OCI-LY3 (cell line): ENCODE data around the gene NRP2.

ENCODE experiments used
- H2AFZ ChIP-seq: fragments of 200-600, 300-600 bp; shearing (Covaris generic); 2 replicates; pipeline ENCODE4 v1.6.0; 2014; ENCODE audit warnings: antibody characterized with exemption, low read depth, low read length
- H3K27ac ChIP-seq: fragments of 200-600, 300-600 bp; sonication (generic); 2 replicates; pipeline ENCODE4 v1.5.1; 2014; ENCODE audit warnings: mild to moderate bottlenecking, low read length, moderate library complexity, mixed read lengths
- H3K27me3 ChIP-seq: fragments of 200-600, 300-600 bp; sonication (generic); 2 replicates; pipeline ENCODE4 v1.6.1; 2014; ENCODE audit warnings: low read depth, low read length, mixed read lengths
- H3K36me3 ChIP-seq: fragments of 200-600, 300-600 bp; sonication (generic); replicated peaks from 2 replicates; pipeline ENCODE3; 2014; ENCODE audit warnings: low read depth, low read length, mixed read lengths
- H3K4me1 ChIP-seq: fragments of 300-600, 200-600 bp; sonication (generic); 2 replicates; pipeline ENCODE4 v1.6.1; 2014; ENCODE audit warnings: low read length, mixed read lengths
- H3K4me2 ChIP-seq: fragments of 200-600, 300-600 bp; sonication (generic); 2 replicates; pipeline ENCODE4 v1.6.1; 2014; ENCODE audit warnings: low read length, mixed read lengths
- H3K4me3 ChIP-seq: fragments of 300-600, 200-600 bp; sonication (generic); 2 replicates; pipeline ENCODE4 v1.5.1; 2014; ENCODE audit warnings: antibody characterized with exemption, mild to moderate bottlenecking, low read length, moderate library complexity
- H3K79me2 ChIP-seq: fragments of 300-600, 200-600 bp; shearing (Covaris generic); 2 replicates; pipeline ENCODE4 v1.6.1; 2014; ENCODE audit warnings: mild to moderate bottlenecking, low read length, mixed read lengths
- H3K9ac ChIP-seq: fragments of 300-600, 200-600 bp; shearing (Covaris generic); 2 replicates; pipeline ENCODE4 v1.6.0; 2014; ENCODE audit warnings: mild to moderate bottlenecking, low read length, moderate library complexity
- H3K9me3 ChIP-seq: fragments of 200-600, 300-600 bp; shearing (Covaris generic); 2 replicates; pipeline ENCODE4 v1.6.1; 2014; ENCODE audit warnings: low read length, mixed read lengths; ENCODE audit not compliant: insufficient read depth
- H4K20me1 ChIP-seq: fragments of 200-600, 300-600 bp; sonication (generic); 2 replicates; pipeline ENCODE4 v1.6.1; 2016; ENCODE audit warnings: low read length, mixed read lengths; ENCODE audit not compliant: insufficient read depth
- CTCF ChIP-seq: fragments of 200-600, 300-600 bp; sonication (generic); IDR thresholded peaks from 2 replicates; pipeline ENCODE4 v1.5.1; 2014; ENCODE audit warnings: antibody characterized with exemption, low read length, low read depth
- EZH2phosphoT487 ChIP-seq: fragments of 200-600 bp; shearing (Covaris generic); IDR thresholded peaks from 2 replicates; pipeline ENCODE4 v1.6.1; 2018; ENCODE audit warnings: antibody characterized with exemption, mixed run types, low read depth

Gene NRP2

GRCh38 chr2:205767617-205768016 is 85.3 kb downstream of the NRP2 start:
- H3K36me3 ChIP-seq, result no peaks in the 10 kb centered on the region
- no peaks in the 10 kb centered on the region for H4K20me1 ChIP-seq
- TF ChIP-seq EZH2phosphoT487 (no peak), CTCF (no peak)
- no peak overlapping the region for H2AFZ ChIP-seq
- peaks cover 55% of the 10 kb centered on the region for H3K27me3 ChIP-seq
- no peak overlapping the region for H3K27ac ChIP-seq
- no peak overlapping the region for H3K4me2 ChIP-seq
- no peaks in the 10 kb centered on the region for H3K4me1 ChIP-seq
- no peaks in the 10 kb centered on the region for H3K9me3 ChIP-seq
- H3K4me3 ChIP-seq, result no peak overlapping the region
- no peak overlapping the region for H3K9ac ChIP-seq
- no peaks in the 10 kb centered on the region for H3K79me2 ChIP-seq

- no peaks in the 10 kb centered on the region for H3K4me1 ChIP-seq
- H3K79me2 ChIP-seq, result no peaks in the 10 kb centered on the region
- no peaks in the 10 kb centered on the region for H4K20me1 ChIP-seq
- H3K4me3 ChIP-seq, result no peak overlapping the region
- H2AFZ ChIP-seq, result no peak overlapping the region
- TF ChIP-seq EZH2phosphoT487 (no peak), CTCF (no peak)
- no peak overlapping the region for H3K4me2 ChIP-seq
- no peak overlapping the region for H3K9ac ChIP-seq
- no peaks in the 10 kb centered on the region for H3K9me3 ChIP-seq
- no peaks in the 10 kb centered on the region for H3K36me3 ChIP-seq
- peaks cover 55% of the 10 kb centered on the region for H3K27me3 ChIP-seq
- no peak overlapping the region for H3K27ac ChIP-seq
These were observed 86.0 kb downstream of the NRP2 start for GRCh38 chr2:205768341-205768740.

- H3K4me3 ChIP-seq, result no peak overlapping the region
These were observed 86.7 kb downstream of the NRP2 start for GRCh38 chr2:205768815-205769494.

GRCh38 chr2:205769495-205769850 is 87.2 kb downstream of the NRP2 start:
- Histone ChIP-seq H3K36me3 (no peaks in the 10 kb centered on the region), H4K20me1 (no peaks in the 10 kb centered on the region), H3K4me2 (no peak overlapping the region), H3K9ac (no peak overlapping the region), H3K79me2 (no peaks in the 10 kb centered on the region), H3K9me3 (no peaks in the 10 kb centered on the region), H3K4me3 (no peak overlapping the region), H3K4me1 (peaks cover 6% of the 10 kb centered on the region; the same call in 1 of the 2 replicates), H3K27me3 (peaks cover 53% of the 10 kb centered on the region), H3K27ac (no peak overlapping the region), H2AFZ (no peak overlapping the region)
- TF ChIP-seq EZH2phosphoT487 (no peak), CTCF (no peak)

More at GRCh38 chr2:205768815-205769494, 86.7 kb downstream of the NRP2 start:
- Histone ChIP-seq H3K79me2 (no peaks in the 10 kb centered on the region), H3K27ac (no peak overlapping the region), H4K20me1 (no peaks in the 10 kb centered on the region), H2AFZ (no peak overlapping the region), H3K4me1 (peaks cover under 1% of the 10 kb centered on the region; the same call in 1 of the 2 replicates), H3K9ac (no peak overlapping the region), H3K9me3 (no peaks in the 10 kb centered on the region), H3K4me2 (no peak overlapping the region), H3K36me3 (no peaks in the 10 kb centered on the region), H3K27me3 (peaks cover 55% of the 10 kb centered on the region)
- TF ChIP-seq EZH2phosphoT487, result no peak
- no peak for TF ChIP-seq CTCF
